H9 (cell line): ENCODE data around the gene PUS7. TPM values are rescaled to one million over a fixed set of nuclear protein-coding genes. Genes with fewer than 3 reads are reported as not detected.

ENCODE experiments used
- DNase-seq: peaks from one replicate; pipeline ENCODE4 v3.0.0-alpha.2; 2017
- H2AFZ ChIP-seq: one replicate; pipeline ENCODE4 v1.6.1; 2013; ENCODE audit warnings: mild to moderate bottlenecking, low read length, control low read depth, moderate library complexity
- H2AK5ac ChIP-seq: 2 replicates; pipeline ENCODE4 v1.6.1; 2013; ENCODE audit warnings: low read length, control low read depth, mixed read lengths; ENCODE audit not compliant: insufficient read length
- H2BK120ac ChIP-seq: one replicate; pipeline ENCODE4 v1.6.1; 2013; ENCODE audit warnings: low read depth, mild to moderate bottlenecking, low read length, control low read depth, inconsistent platforms; ENCODE audit not compliant: poor library complexity, severe bottlenecking
- H2BK12ac ChIP-seq: 2 replicates; pipeline ENCODE4 v1.6.1; 2013; ENCODE audit warnings: low read length, control low read depth, mixed read lengths, low read depth; ENCODE audit not compliant: insufficient read length
- H2BK15ac ChIP-seq: 2 replicates; pipeline ENCODE4 v1.6.1; 2013; ENCODE audit warnings: low read depth, low read length, control low read depth
- H2BK20ac ChIP-seq: one replicate; pipeline ENCODE4 v1.6.1; 2013; ENCODE audit warnings: low read depth, mild to moderate bottlenecking, low read length, control low read depth, inconsistent platforms; ENCODE audit not compliant: poor library complexity, severe bottlenecking
- H2BK5ac ChIP-seq: 2 replicates; pipeline ENCODE4 v1.6.1; 2013; ENCODE audit warnings: low read length, control low read depth, mixed read lengths; ENCODE audit not compliant: insufficient read length
- H3K14ac ChIP-seq: 2 replicates; pipeline ENCODE4 v1.6.1; 2013; ENCODE audit warnings: low read length, control low read depth; ENCODE audit not compliant: insufficient read depth
- H3K18ac ChIP-seq: 2 replicates; pipeline ENCODE4 v1.6.1; 2013; ENCODE audit warnings: low read depth, mild to moderate bottlenecking, mixed read lengths, low read length, control low read depth; ENCODE audit not compliant: insufficient read length
- H3K23ac ChIP-seq: 2 replicates; pipeline ENCODE4 v1.6.1; 2013; ENCODE audit warnings: low read length, control low read depth, mixed read lengths, low read depth; ENCODE audit not compliant: insufficient read length
- H3K23me2 ChIP-seq: 2 replicates; pipeline ENCODE4 v1.6.1; 2013; ENCODE audit warnings: low read depth, mild to moderate bottlenecking, mixed read lengths, low read length, control low read depth; ENCODE audit not compliant: insufficient read length, poor library complexity, severe bottlenecking
- H3K27ac ChIP-seq: 2 replicates; pipeline ENCODE4 v1.5.1; 2013; ENCODE audit warnings: low read length, control low read depth, mixed read lengths, low read depth; ENCODE audit not compliant: insufficient read length
- H3K27me3 ChIP-seq: 2 replicates; pipeline ENCODE4 v1.6.1; 2013; ENCODE audit warnings: low read length, control low read depth, inconsistent platforms; ENCODE audit not compliant: insufficient read depth
- H3K4ac ChIP-seq: 2 replicates; pipeline ENCODE4 v1.6.1; 2013; ENCODE audit warnings: low read depth, mild to moderate bottlenecking, control low read depth, inconsistent platforms, low read length, moderate library complexity
- H3K4me1 ChIP-seq: 2 replicates; pipeline ENCODE4 v1.6.1; 2013; ENCODE audit warnings: low read length, control low read depth, inconsistent platforms; ENCODE audit not compliant: insufficient read depth
- H3K4me2 ChIP-seq: 2 replicates; pipeline ENCODE4 v1.6.1; 2013; ENCODE audit warnings: low read length, control low read depth, mixed read lengths; ENCODE audit not compliant: insufficient read length, insufficient read depth
- H3K56ac ChIP-seq: 2 replicates; pipeline ENCODE4 v1.6.1; 2013; ENCODE audit warnings: low read depth, mild to moderate bottlenecking, mixed read lengths, low read length, control low read depth; ENCODE audit not compliant: insufficient read length
- H3K79me1 ChIP-seq: 2 replicates; pipeline ENCODE4 v1.6.1; 2013; ENCODE audit warnings: low read depth, mild to moderate bottlenecking, moderate library complexity, low read length, control low read depth, inconsistent platforms; ENCODE audit not compliant: insufficient read depth, poor library complexity, severe bottlenecking
- H3K79me2 ChIP-seq: 2 replicates; pipeline ENCODE4 v1.6.1; 2013; ENCODE audit warnings: low read length, control low read depth, inconsistent platforms; ENCODE audit not compliant: insufficient read depth
- H3K9ac ChIP-seq: 2 replicates; pipeline ENCODE4 v1.6.1; 2013; ENCODE audit warnings: low read length, control low read depth, mixed read lengths; ENCODE audit not compliant: insufficient read length; ENCODE audit errors: extremely low read depth
- H3K9me3 ChIP-seq: one replicate; pipeline ENCODE4 v1.6.1; 2013; ENCODE audit warnings: low read depth, low read length, inconsistent platforms; ENCODE audit not compliant: control insufficient read depth
- H3T11ph ChIP-seq: one replicate; pipeline ENCODE4 v1.6.1; 2013; ENCODE audit warnings: mild to moderate bottlenecking, low read length, control low read depth, inconsistent platforms
- H4K20me1 ChIP-seq: one replicate; pipeline ENCODE4 v1.6.1; 2013; ENCODE audit not compliant: control insufficient read depth, insufficient read length, insufficient read depth
- H4K5ac ChIP-seq: 2 replicates; pipeline ENCODE4 v1.6.1; 2013; ENCODE audit warnings: low read depth, mild to moderate bottlenecking, mixed read lengths, low read length, control low read depth; ENCODE audit not compliant: insufficient read length
- H4K8ac ChIP-seq: replicated peaks from 2 replicates; pipeline ENCODE4 v1.6.1; 2013; ENCODE audit warnings: low read length, control low read depth, mixed read lengths, low read depth; ENCODE audit not compliant: insufficient read length
- H4K91ac ChIP-seq: 2 replicates; pipeline ENCODE4 v1.6.1; 2013; ENCODE audit warnings: low read depth, mild to moderate bottlenecking, moderate library complexity, mixed read lengths, low read length, control low read depth; ENCODE audit not compliant: insufficient read length
- H3K27ac Mint-ChIP-seq, 3 experiments: 2 replicates in 2 of 3; 3 replicates in 1 of 3; pipeline ENCODE4 v1.8.0; 2020 to 2021; ENCODE audit warnings: mixed read lengths in 3 of 3, mild to moderate bottlenecking in 1 of 3, moderate library complexity in 1 of 3
- H3K27me3 Mint-ChIP-seq: 2 replicates; pipeline ENCODE4 v1.8.0; 2021; ENCODE audit warnings: low read depth, mild to moderate bottlenecking, moderate library complexity, mixed read lengths
- H3K36me3 Mint-ChIP-seq, 3 experiments: 2 replicates in 2 of 3; 3 replicates in 1 of 3; pipeline ENCODE4 v1.8.0; 2020 to 2021; ENCODE audit warnings: low read depth in 3 of 3, mixed read lengths in 3 of 3; ENCODE audit not compliant: insufficient read depth in 1 of 3
- H3K4me1 Mint-ChIP-seq, 2 experiments: 2 replicates each; pipeline ENCODE4 v1.8.0; 2020; ENCODE audit warnings: mixed read lengths in 2 of 2
- H3K4me3 Mint-ChIP-seq, 2 experiments: 2 replicates in 1 of 2; 3 replicates in 1 of 2; pipeline ENCODE4 v1.8.0; 2020 to 2021; ENCODE audit warnings: mild to moderate bottlenecking in 2 of 2, mixed read lengths in 2 of 2, moderate library complexity in 1 of 2
- H3K9me3 Mint-ChIP-seq, 2 experiments: 2 replicates in 1 of 2; 3 replicates in 1 of 2; pipeline ENCODE4 v1.8.0; 2020; ENCODE audit warnings: mild to moderate bottlenecking in 2 of 2, mixed read lengths in 2 of 2, moderate library complexity in 1 of 2
- WGBS: extraction: QIAGEN DNeasy Blood & Tissue Kit; methylation state at CpG from one replicate; pipeline ENCODE4 v1.1.7; 2013; ENCODE audit warnings: missing lambda C conversion rate, low lambda C conversion rate, mixed read lengths; ENCODE audit not compliant: insufficient read length; ENCODE audit errors: extremely low coverage; 5-methylcytosine and 5-hydroxymethylcytosine counted together
- total RNA-seq: library from RNA; stranded (reverse); gene quantifications from 2 replicates; pipeline ENCODE4 v1.2.1, GENCODE V29; 2021
- TF ChIP-seq, protein P1 (sequence below): fragments of 200-600 bp; sonication (generic); conservative IDR thresholded peaks from 3 replicates; pipeline ENCODE4 v1.8.0; 2021; ENCODE audit warnings: antibody characterized with exemption, mild to moderate bottlenecking

PUS7 gene
- total RNA-seq, 1 experiment from 2014 or later: 54.3 TPM

- no peaks in the 10 kb centered on the region for H3K79me2 ChIP-seq
- no peak overlapping the region for H4K5ac ChIP-seq
- H3K18ac ChIP-seq: no peak overlapping the region
- Mint-ChIP-seq H3K27me3 (no peaks in the 10 kb centered on the region), H3K27ac (no peak overlapping the region), H3K36me3 (peaks cover 18 to 60% (median 46%) of the 10 kb centered on the region in 3 experiments; a peak in 6 of 7 replicates), H3K9me3 (no peaks in the 10 kb centered on the region), H3K4me1 (peaks cover under 1 to 4% of the 10 kb centered on the region in 2 experiments), H3K4me3 (no peak overlapping the region)
- TF ChIP-seq, protein P1, sequence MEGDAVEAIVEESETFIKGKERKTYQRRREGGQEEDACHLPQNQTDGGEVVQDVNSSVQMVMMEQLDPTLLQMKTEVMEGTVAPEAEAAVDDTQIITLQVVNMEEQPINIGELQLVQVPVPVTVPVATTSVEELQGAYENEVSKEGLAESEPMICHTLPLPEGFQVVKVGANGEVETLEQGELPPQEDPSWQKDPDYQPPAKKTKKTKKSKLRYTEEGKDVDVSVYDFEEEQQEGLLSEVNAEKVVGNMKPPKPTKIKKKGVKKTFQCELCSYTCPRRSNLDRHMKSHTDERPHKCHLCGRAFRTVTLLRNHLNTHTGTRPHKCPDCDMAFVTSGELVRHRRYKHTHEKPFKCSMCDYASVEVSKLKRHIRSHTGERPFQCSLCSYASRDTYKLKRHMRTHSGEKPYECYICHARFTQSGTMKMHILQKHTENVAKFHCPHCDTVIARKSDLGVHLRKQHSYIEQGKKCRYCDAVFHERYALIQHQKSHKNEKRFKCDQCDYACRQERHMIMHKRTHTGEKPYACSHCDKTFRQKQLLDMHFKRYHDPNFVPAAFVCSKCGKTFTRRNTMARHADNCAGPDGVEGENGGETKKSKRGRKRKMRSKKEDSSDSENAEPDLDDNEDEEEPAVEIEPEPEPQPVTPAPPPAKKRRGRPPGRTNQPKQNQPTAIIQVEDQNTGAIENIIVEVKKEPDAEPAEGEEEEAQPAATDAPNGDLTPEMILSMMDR: no peak
- H3K4ac ChIP-seq: no peak overlapping the region
- WGBS: no CpG with 5 or more reads among the region's 2 CpGs
- no peaks in the 10 kb centered on the region for H3K23me2 ChIP-seq
- no peaks in the 10 kb centered on the region for H3K79me1 ChIP-seq
- no peak overlapping the region for H2BK15ac ChIP-seq
- H2BK20ac ChIP-seq: no peak overlapping the region
- no peaks in the 10 kb centered on the region for H3K27me3 ChIP-seq
- no peak overlapping the region for H3K56ac ChIP-seq
- H2BK5ac ChIP-seq: no peak overlapping the region
- H3K4me2 ChIP-seq: no peak overlapping the region
- no peak for DNase-seq
- H3T11ph ChIP-seq: no peak overlapping the region
- H4K91ac ChIP-seq: no peak overlapping the region
- H3K4me1 ChIP-seq: no peaks in the 10 kb centered on the region
- H3K23ac ChIP-seq: no peak overlapping the region
- H3K14ac ChIP-seq: no peak overlapping the region
- no peak overlapping the region for H2AK5ac ChIP-seq
- H4K20me1 ChIP-seq: no peaks in the 10 kb centered on the region
- no peaks in the 10 kb centered on the region for H3K9me3 ChIP-seq
- H2BK120ac ChIP-seq: no peak overlapping the region
- H2AFZ ChIP-seq: no peak overlapping the region
- H2BK12ac ChIP-seq: no peak overlapping the region
- no peak overlapping the region for H3K27ac ChIP-seq
- no peak overlapping the region for H3K9ac ChIP-seq
- no peak overlapping the region for H4K8ac ChIP-seq
These were observed 16.3 kb upstream of the PUS7 start for GRCh38 chr7:105538339-105538738.
